Fibroblast of lung (primary cell): ENCODE measurements around the gene PDIA5.

Experiments
- CTCF ChIP-seq, 2 donors: IDR thresholded peaks in 1 of 2; conservative IDR thresholded peaks in 1 of 2; 1 replicate in 1 of 2; 2 replicates in 1 of 2; pipeline ENCODE4 v1.5.1; 2011 to 2012; ENCODE audit warnings: low read length in 2 of 2, control low read depth in 1 of 2, inconsistent platforms in 1 of 2, low read depth in 1 of 2, mild to moderate bottlenecking in 1 of 2
- EZH2 ChIP-seq: IDR thresholded peaks from 2 replicates; pipeline ENCODE4 v1.5.1; 2012; ENCODE audit warnings: low read length, control low read depth, mild to moderate bottlenecking; ENCODE audit errors: missing control alignments

- TF ChIP-seq EZH2 (no peak), CTCF (conservative IDR thresholded peaks at IDR 0.05 in 1 of 2, IDR thresholded peaks at IDR 0.05 in 1 of 2; ENCODE audit: low read depth in 1 of 2, low read length in 2 of 2) (no peak)
Measured at GRCh38 chr3:123085293-123085931, 18.6 kb downstream of the PDIA5 start.
